NT2/D1 (cell line): ENCODE results near the gene SH3BP1.

Experiments used
- YY1 ChIP-seq: IDR thresholded peaks from 2 replicates; pipeline ENCODE4 v1.6.1; 2011; ENCODE audit not compliant: insufficient read length, insufficient read depth
- ZNF274 ChIP-seq: IDR thresholded peaks from 2 replicates; pipeline ENCODE4 v1.6.1; 2011; ENCODE audit warnings: mild to moderate bottlenecking, low read depth, low read length

- no peak for TF ChIP-seq YY1
- no peak for TF ChIP-seq ZNF274
Observed at GRCh38 chr22:37633625-37634416, 5.6 kb upstream of the SH3BP1 start.
